Measurements from ENCODE around the gene CDH12. TPM values are rescaled to one million over a fixed set of nuclear protein-coding genes. Genes with fewer than 3 reads are reported as not detected.

CDH12 gene
- total and polyA plus RNA-seq, 10 of the 15 experiments (the other 5 are each of a cell fraction or from before 2014, with no cell fraction given), result 0.03 to 0.16 TPM; not detected in 8

GRCh38 chr5:22567983-22568382 is 285.2 kb downstream of the CDH12 start:
- SMC1A ChIA-PET (ENCODE audit: uncharacterized antibody, unreplicated experiment), result no interaction called here
- Histone ChIP-seq H3K36me3 (ENCODE audit: control insufficient read depth in 2 of 2, insufficient read depth in 2 of 2, low read length in 1 of 2) (no peaks in the 10 kb centered on the region), H3K4me1 (ENCODE audit: control insufficient read depth, insufficient read depth, low read length) (no peaks in the 10 kb centered on the region), H3K4me2 (ENCODE audit: control insufficient read depth, insufficient read depth) (no peak overlapping the region), H3K9me3 (replicated peaks; ENCODE audit: control insufficient read depth, insufficient read depth, low read length) (no peaks in the 10 kb centered on the region), H3K4me3 (no peak overlapping the region), H3K79me2 (ENCODE audit: control insufficient read depth, insufficient read depth, low read length) (no peaks in the 10 kb centered on the region), H3K27ac (ENCODE audit: control insufficient read depth, insufficient read depth) (no peak overlapping the region), H4K20me1 (ENCODE audit: control insufficient read depth, insufficient read depth) (no peaks in the 10 kb centered on the region), H2AFZ (ENCODE audit: control insufficient read depth, low read depth, low read length) (no peak overlapping the region), H3K27me3 (replicated peaks in 1 of 2; ENCODE audit: control insufficient read depth in 2 of 2, insufficient read depth in 2 of 2, low read length in 1 of 2) (no peaks in the 10 kb centered on the region), H3K9ac (ENCODE audit: control insufficient read depth, insufficient read depth, low read length) (no peak overlapping the region)
- no peak for ATAC-seq
- no TSS peak for BruUV-seq (replicated peaks)
- intact Hi-C loops (cut with micrococcal nuclease; ENCODE audit: unreplicated experiment), result no loop called here
- FAIRE-seq, result no peak
- DNase-seq (ENCODE audit: low read depth, low spot score), result no peak
- CTCF ChIA-PET, result no interaction called here
- in situ Hi-C loops (cut with MboI), result no loop called here
- RAD21 ChIA-PET (ENCODE audit: unreplicated experiment), result no interaction called here
- TF ChIP-seq ESRRA (IDR thresholded peaks at IDR 0.05; ENCODE audit: low read length) (no peak), POLR2A (IDR thresholded peaks at IDR 0.05; ENCODE audit: low read depth, low read length) (no peak), HCFC1 (IDR thresholded peaks at IDR 0.05; ENCODE audit: low read length) (no peak), EZH2 (IDR thresholded peaks at IDR 0.05; ENCODE audit: borderline replicate concordance, control insufficient read depth, low read depth, low read length) (no peak), CHD1 (IDR thresholded peaks at IDR 0.05; ENCODE audit: low read depth, low read length) (no peak), NFXL1 (IDR thresholded peaks at IDR 0.05; ENCODE audit: borderline replicate concordance) (no peak), RBBP5 (conservative IDR thresholded peaks at IDR 0.05) (no peak), USF2 (IDR thresholded peaks at IDR 0.05; ENCODE audit: borderline replicate concordance, low read depth, low read length) (no peak), MAX (IDR thresholded peaks at IDR 0.05; ENCODE audit: low read depth, low read length) (no peak), MTA3 (IDR thresholded peaks at IDR 0.05; ENCODE audit: borderline replicate concordance, low read length) (no peak)
- POLR2A ChIA-PET, result no interaction called here

Data from GM12878 (cell line).